ENCODE measurements around the gene SCN1B. TPM values are rescaled to one million over a fixed set of nuclear protein-coding genes. Genes with fewer than 3 reads are reported as not detected.
"Not testable (repeated sequence)": the region's sequence is repeated elsewhere in the genome, so short reads cannot be mapped to it uniquely, and the experiment has no call there.

Gene SCN1B
- total and polyA plus RNA-seq, 10 of the 15 experiments (the other 5 are each of a cell fraction or from before 2014, with no cell fraction given) = 0.04 to 0.54 (median 0.11) TPM; not detected in 3

DNA sequence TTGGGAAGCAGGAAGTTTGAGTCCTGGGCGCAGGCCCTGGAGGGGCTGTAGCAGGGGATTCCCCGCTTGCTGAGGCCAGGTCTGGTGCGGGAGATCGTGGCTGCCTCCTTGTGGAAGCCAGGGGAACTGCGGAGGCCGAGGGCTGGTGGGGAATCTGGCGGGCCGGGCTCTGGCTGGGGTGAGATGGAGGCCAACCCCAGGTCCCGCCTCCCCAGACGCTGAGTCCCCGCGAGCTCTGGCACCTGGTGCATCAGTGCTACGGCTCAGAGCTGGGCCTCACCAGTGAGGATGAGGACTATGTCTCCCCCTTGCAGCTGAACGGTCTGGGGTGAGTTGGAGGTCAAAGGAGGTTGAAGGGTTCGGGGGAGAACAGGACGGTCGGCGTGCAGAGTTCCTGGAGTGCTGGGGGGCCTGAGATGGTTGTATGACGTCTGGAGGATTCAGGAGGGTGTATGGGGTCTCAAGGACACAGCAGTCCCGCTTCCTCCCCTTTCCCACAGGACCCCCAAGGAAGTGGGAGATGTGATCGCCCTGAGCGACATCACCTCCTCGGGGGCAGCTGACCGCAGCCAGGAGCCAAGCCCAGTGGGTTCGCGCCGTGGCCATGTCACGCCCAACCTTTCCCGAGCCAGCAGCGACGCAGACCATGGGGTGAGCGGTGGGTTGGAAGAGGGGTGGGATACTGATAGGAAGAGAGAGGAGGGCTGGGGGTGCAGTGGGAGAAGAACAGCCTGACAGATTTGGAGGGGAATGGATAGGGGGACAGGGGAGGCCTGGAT lies 17.0 kb upstream of the SCN1B start (continued):
- TF ChIP-seq SMAD1 (IDR thresholded peaks at IDR 0.05; ENCODE audit: low read depth, partially characterized antibody) = no peak
- TF ChIP-seq, protein P1, sequence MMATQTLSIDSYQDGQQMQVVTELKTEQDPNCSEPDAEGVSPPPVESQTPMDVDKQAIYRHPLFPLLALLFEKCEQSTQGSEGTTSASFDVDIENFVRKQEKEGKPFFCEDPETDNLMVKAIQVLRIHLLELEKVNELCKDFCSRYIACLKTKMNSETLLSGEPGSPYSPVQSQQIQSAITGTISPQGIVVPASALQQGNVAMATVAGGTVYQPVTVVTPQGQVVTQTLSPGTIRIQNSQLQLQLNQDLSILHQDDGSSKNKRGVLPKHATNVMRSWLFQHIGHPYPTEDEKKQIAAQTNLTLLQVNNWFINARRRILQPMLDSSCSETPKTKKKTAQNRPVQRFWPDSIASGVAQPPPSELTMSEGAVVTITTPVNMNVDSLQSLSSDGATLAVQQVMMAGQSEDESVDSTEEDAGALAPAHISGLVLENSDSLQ (IDR thresholded peaks at IDR 0.05) = no peak
- no peak for TF ChIP-seq MYB (IDR thresholded peaks at IDR 0.05; ENCODE audit: borderline replicate concordance, low read depth, low read length)
- no peak for TF ChIP-seq NRF1 (conservative IDR thresholded peaks at IDR 0.05; ENCODE audit: low read depth, low read length)

DNA sequence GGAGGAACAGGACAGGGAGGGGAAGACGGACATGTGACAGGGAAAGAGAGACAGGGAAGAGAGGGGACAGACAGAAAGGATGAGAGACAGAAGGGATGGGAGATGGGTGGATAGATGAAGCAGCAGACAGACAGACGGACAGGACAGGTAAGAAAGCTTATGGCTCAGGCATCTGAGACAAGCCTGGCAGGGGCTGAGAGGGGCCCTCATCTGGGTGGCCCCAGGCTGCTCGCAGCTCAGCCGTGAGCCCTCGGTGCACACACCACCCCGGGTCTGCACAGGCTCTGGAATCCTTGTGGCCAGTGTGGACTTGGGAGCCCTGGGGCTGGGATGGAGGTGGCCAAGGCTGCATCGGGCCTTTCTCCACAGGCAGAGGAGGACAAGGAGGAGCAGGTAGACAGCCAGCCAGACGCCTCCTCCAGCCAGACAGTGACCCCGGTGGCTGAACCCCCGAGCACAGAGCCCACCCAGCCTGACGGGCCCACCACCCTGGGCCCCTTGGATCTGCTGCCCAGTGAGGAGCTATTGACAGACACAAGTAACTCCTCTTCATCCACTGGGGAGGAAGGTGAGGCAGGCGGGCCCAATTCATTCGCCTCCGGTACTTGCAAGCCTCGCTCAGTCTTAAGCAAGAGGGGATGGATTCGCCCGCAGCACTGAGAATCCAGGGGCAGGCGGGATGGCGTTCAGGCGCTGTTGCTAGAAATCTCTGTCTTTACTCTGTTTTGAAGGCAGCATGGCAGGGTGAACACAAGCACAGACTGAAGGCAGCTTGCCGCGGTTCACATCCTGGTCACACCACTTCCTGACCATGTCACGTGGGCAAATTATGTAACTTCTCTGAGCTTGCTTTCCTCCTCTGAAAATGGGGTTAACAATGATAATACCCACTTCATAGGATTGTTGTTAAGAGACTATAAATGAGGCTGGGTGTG lies 16.2 kb upstream of the SCN1B start:
- Histone ChIP-seq H3K36me3 (ENCODE audit: control insufficient read depth in 2 of 2, insufficient read depth in 2 of 2, low read length in 1 of 2) (peaks cover 15 to 35% of the 10 kb centered on the region in 2 experiments), H3K9ac (ENCODE audit: control insufficient read depth, insufficient read depth, low read length) (no peak overlapping the region), H3K4me3 (no peak overlapping the region), H3K27me3 (replicated peaks in 1 of 2; ENCODE audit: control insufficient read depth in 2 of 2, insufficient read depth in 2 of 2, low read length in 1 of 2) (no peaks in the 10 kb centered on the region), H4K20me1 (ENCODE audit: control insufficient read depth, insufficient read depth) (no peaks in the 10 kb centered on the region), H3K79me2 (ENCODE audit: control insufficient read depth, insufficient read depth, low read length) (no peaks in the 10 kb centered on the region), H3K4me1 (ENCODE audit: control insufficient read depth, insufficient read depth, low read length) (peaks cover 11% of the 10 kb centered on the region), H3K4me2 (ENCODE audit: control insufficient read depth, insufficient read depth) (no peak overlapping the region), H3K9me3 (replicated peaks; ENCODE audit: control insufficient read depth, insufficient read depth, low read length) (no peaks in the 10 kb centered on the region), H2AFZ (ENCODE audit: control insufficient read depth, low read depth, low read length) (no peak overlapping the region), H3K27ac (ENCODE audit: control insufficient read depth, insufficient read depth) (no peak overlapping the region)
- no peak for DNase-seq (ENCODE audit: low read depth, low spot score)
- TSS peak; percentile 55 for BruUV-seq (replicated peaks)
- ChIA-PET POLR2A (no interaction called here), RAD21 (ENCODE audit: unreplicated experiment) (interaction anchor here (0.6 to 3.0 kb wide), 5 partner anchors 24 to 53 kb away, joined by 3 to 13 read pairs (median 5); no protein-coding TSS in a partner anchor), SMC1A (ENCODE audit: uncharacterized antibody, unreplicated experiment) (interaction anchor here (0.9 kb wide), 1 partner anchor 41 kb away, joined by 4 read pairs; no protein-coding TSS in a partner anchor), CTCF (interaction anchor here (1.0 to 4.9 kb wide), 8 partner anchors 11 to 53 kb away, joined by 3 to 62 read pairs (median 5); no protein-coding TSS in a partner anchor)
- WGBS (ENCODE audit: insufficient coverage, insufficient replicate concordance, low lambda C conversion rate, missing lambda C conversion rate) = 79% methylated on average over 23 of the region's 23 CpGs
- peak; percentile 35; the same call in 2 of the 3 replicates for ATAC-seq
- in situ Hi-C loops (cut with MboI) (loop anchor here (5.0 kb wide), 1 partner anchor 37 kb away; no protein-coding TSS in a partner anchor), intact Hi-C loops (cut with micrococcal nuclease; ENCODE audit: unreplicated experiment) (loop anchor here (1.0 kb wide), 1 partner anchor 41 kb away; no protein-coding TSS in a partner anchor)
- TF ChIP-seq CREM (IDR thresholded peaks at IDR 0.05; ENCODE audit: low read depth) = no peak
- TF ChIP-seq, protein P2, sequence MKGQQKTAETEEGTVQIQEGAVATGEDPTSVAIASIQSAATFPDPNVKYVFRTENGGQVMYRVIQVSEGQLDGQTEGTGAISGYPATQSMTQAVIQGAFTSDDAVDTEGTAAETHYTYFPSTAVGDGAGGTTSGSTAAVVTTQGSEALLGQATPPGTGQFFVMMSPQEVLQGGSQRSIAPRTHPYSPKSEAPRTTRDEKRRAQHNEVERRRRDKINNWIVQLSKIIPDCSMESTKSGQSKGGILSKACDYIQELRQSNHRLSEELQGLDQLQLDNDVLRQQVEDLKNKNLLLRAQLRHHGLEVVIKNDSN (IDR thresholded peaks at IDR 0.05; ENCODE audit: borderline replicate concordance, extremely low read length, insufficient read depth, low read depth, low read length) = peak; percentile 74
- peak; percentile 41 for TF ChIP-seq RUNX3 (IDR thresholded peaks at IDR 0.05; ENCODE audit: low read length)
- TF ChIP-seq RAD51 (IDR thresholded peaks at IDR 0.05) = peak; percentile 62; the same call in 1 of the 2 replicates
- TF ChIP-seq BHLHE40 (IDR thresholded peaks at IDR 0.05; ENCODE audit: borderline replicate concordance in 1 of 2, low read depth in 2 of 2, low read length in 1 of 2) = 0 out of 4 replicates have a peak, but pooled peaks of 1 of the 2 experiments have one; percentile 13
- peak; percentile 86 for FAIRE-seq

DNA sequence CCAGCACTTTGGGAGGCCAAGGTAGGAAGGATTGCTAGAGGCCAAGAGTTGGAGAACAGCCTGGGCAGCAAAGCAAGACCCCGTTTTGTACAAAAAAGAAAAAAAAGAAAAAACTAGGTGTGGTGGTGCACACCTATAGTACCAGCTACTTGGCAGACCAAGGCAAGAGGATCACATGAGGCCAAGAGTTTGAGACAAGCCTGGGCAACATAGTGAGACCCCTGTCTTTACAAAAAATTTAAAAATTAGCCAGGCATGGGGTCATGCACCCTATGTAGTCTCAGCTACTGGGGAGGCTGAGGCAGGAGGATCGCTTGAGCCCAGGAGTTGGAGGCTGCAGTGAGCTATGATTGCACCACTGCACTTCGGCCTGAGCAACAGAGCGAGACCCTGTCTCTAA lies 15.5 kb upstream of the SCN1B start:
- DNase-seq (ENCODE audit: low read depth, low spot score); H3K27ac ChIP-seq (ENCODE audit: control insufficient read depth, insufficient read depth); H3K4me3 ChIP-seq; intact Hi-C loops (cut with micrococcal nuclease; ENCODE audit: unreplicated experiment); H3K9me3 ChIP-seq (replicated peaks; ENCODE audit: control insufficient read depth, insufficient read depth, low read length); H3K4me2 ChIP-seq (ENCODE audit: control insufficient read depth, insufficient read depth); SMC1A ChIA-PET (ENCODE audit: uncharacterized antibody, unreplicated experiment); H3K27me3 ChIP-seq (replicated peaks in 1 of 2; ENCODE audit: control insufficient read depth in 2 of 2, insufficient read depth in 2 of 2, low read length in 1 of 2); ATAC-seq; FAIRE-seq; H3K79me2 ChIP-seq (ENCODE audit: control insufficient read depth, insufficient read depth, low read length); H2AFZ ChIP-seq (ENCODE audit: control insufficient read depth, low read depth, low read length); POLR2A ChIA-PET; BruUV-seq (replicated peaks); H3K9ac ChIP-seq (ENCODE audit: control insufficient read depth, insufficient read depth, low read length); H4K20me1 ChIP-seq (ENCODE audit: control insufficient read depth, insufficient read depth): not testable (repeated sequence)
- ChIA-PET CTCF (interaction anchor here (1.1 to 4.9 kb wide), 5 partner anchors 13 to 53 kb away, joined by 4 to 62 read pairs (median 5); no protein-coding TSS in a partner anchor), RAD21 (ENCODE audit: unreplicated experiment) (interaction anchor here (1.8 to 3.0 kb wide), 2 partner anchors 25 to 42 kb away, joined by 8 to 13 read pairs; no protein-coding TSS in a partner anchor)
- 70% methylated on average over 4 of the region's 4 CpGs for WGBS (ENCODE audit: insufficient coverage, insufficient replicate concordance, low lambda C conversion rate, missing lambda C conversion rate)
- Histone ChIP-seq H3K36me3 (ENCODE audit: control insufficient read depth in 2 of 2, insufficient read depth in 2 of 2, low read length in 1 of 2) (peaks cover 19 to 37% of the 10 kb centered on the region in 2 experiments), H3K4me1 (ENCODE audit: control insufficient read depth, insufficient read depth, low read length) (peaks cover 11% of the 10 kb centered on the region)
- in situ Hi-C loops (cut with MboI) = loop anchor here (5.0 kb wide), 1 partner anchor 37 kb away; no protein-coding TSS in a partner anchor
